Neural crest cell (in vitro differentiated cells): ENCODE data around the gene CCDC116. TPM values are rescaled to one million over a fixed set of nuclear protein-coding genes. Genes with fewer than 3 reads are reported as not detected.

Experiments
- DNase-seq: peaks from one replicate; pipeline ENCODE4 v3.0.0; 2021; ENCODE audit warnings: low read depth, mixed read lengths, low spot score
- H3K27ac Mint-ChIP-seq: one replicate; pipeline ENCODE4 v1.8.0; 2021; ENCODE audit warnings: mild to moderate bottlenecking, mixed read lengths; ENCODE audit not compliant: unreplicated experiment
- H3K27me3 Mint-ChIP-seq: 2 replicates; pipeline ENCODE4 v1.8.0; 2021; ENCODE audit warnings: low read depth, mild to moderate bottlenecking, mixed read lengths
- H3K36me3 Mint-ChIP-seq: 2 replicates; pipeline ENCODE4 v1.8.0; 2021; ENCODE audit warnings: low read depth, mild to moderate bottlenecking, mixed read lengths
- H3K4me1 Mint-ChIP-seq: 2 replicates; pipeline ENCODE4 v1.8.0; 2021; ENCODE audit warnings: mixed read lengths
- H3K4me3 Mint-ChIP-seq: one replicate; pipeline ENCODE4 v1.8.0; 2021; ENCODE audit warnings: mild to moderate bottlenecking, mixed read lengths
- H3K9me3 Mint-ChIP-seq: 2 replicates; pipeline ENCODE4 v1.8.0; 2021; ENCODE audit warnings: mixed read lengths
- CTCF ChIP-seq: fragments of 200-600 bp; sonication (generic); conservative IDR thresholded peaks from 2 replicates; pipeline ENCODE4 v1.5.0; 2021; ENCODE audit warnings: antibody characterized with exemption, mild to moderate bottlenecking
- total RNA-seq: library from RNA; stranded (reverse); gene quantifications from 2 replicates; pipeline ENCODE4 v1.2.1, GENCODE V29; 2021

Gene CCDC116
- total RNA-seq, 1 donor from 2014 or later, result 1.3 TPM

GRCh38 chr22:21679383-21679782, 46.8 kb downstream of the CCDC116 start:
- H3K4me3 Mint-ChIP-seq, result no peak overlapping the region
- no peaks in the 10 kb centered on the region for H3K4me1 Mint-ChIP-seq
- no peak for TF ChIP-seq CTCF
- no peak overlapping the region for H3K27ac Mint-ChIP-seq
- DNase-seq, result no peak
- peaks cover 18% of the 10 kb centered on the region for H3K36me3 Mint-ChIP-seq
- H3K9me3 Mint-ChIP-seq, result no peaks in the 10 kb centered on the region
- H3K27me3 Mint-ChIP-seq, result no peaks in the 10 kb centered on the region

GRCh38 chr22:21680830-21681565, 48.4 kb downstream of the CCDC116 start:
- no peaks in the 10 kb centered on the region for H3K4me1 Mint-ChIP-seq

GRCh38 chr22:21681566-21682370, 49.2 kb downstream of the CCDC116 start:
- no peak for TF ChIP-seq CTCF
- Mint-ChIP-seq H3K4me1 (no peaks in the 10 kb centered on the region), H3K4me3 (no peak overlapping the region), H3K27ac (no peak overlapping the region), H3K36me3 (peaks cover 6% of the 10 kb centered on the region), H3K27me3 (no peaks in the 10 kb centered on the region), H3K9me3 (no peaks in the 10 kb centered on the region)
- DNase-seq, result no peak

More at GRCh38 chr22:21680830-21681565, 48.4 kb downstream of the CCDC116 start:
- no peak for TF ChIP-seq CTCF
- no peak overlapping the region for H3K4me3 Mint-ChIP-seq
- H3K27ac Mint-ChIP-seq, result no peak overlapping the region
- no peaks in the 10 kb centered on the region for H3K9me3 Mint-ChIP-seq
- H3K27me3 Mint-ChIP-seq, result no peaks in the 10 kb centered on the region
- H3K36me3 Mint-ChIP-seq, result peaks cover 13% of the 10 kb centered on the region
- no peak for DNase-seq

GRCh38 chr22:21682385-21683175, 50.0 kb downstream of the CCDC116 start:
- Mint-ChIP-seq H3K9me3 (no peaks in the 10 kb centered on the region), H3K4me3 (no peak overlapping the region), H3K27me3 (no peaks in the 10 kb centered on the region), H3K36me3 (peaks cover 6% of the 10 kb centered on the region), H3K27ac (no peak overlapping the region), H3K4me1 (no peaks in the 10 kb centered on the region)
- TF ChIP-seq CTCF, result no peak
- no peak for DNase-seq

GRCh38 chr22:21683401-21683811, 50.8 kb downstream of the CCDC116 start:
- TF ChIP-seq CTCF, result no peak
- no peaks in the 10 kb centered on the region for H3K27me3 Mint-ChIP-seq

More at GRCh38 chr22:21683401-21683811, 50.8 kb downstream of the CCDC116 start:
- Mint-ChIP-seq H3K9me3 (no peaks in the 10 kb centered on the region), H3K36me3 (peaks cover 5% of the 10 kb centered on the region), H3K4me3 (no peak overlapping the region), H3K27ac (no peak overlapping the region), H3K4me1 (no peaks in the 10 kb centered on the region)
- no peak for DNase-seq
